GM19193 (cell line): Measurements from ENCODE around the gene FAM219A.

Source experiments
- POLR2A ChIP-seq: IDR thresholded peaks from 4 replicates; pipeline ENCODE4 v1.6.1; 2011; ENCODE audit not compliant: insufficient read depth, insufficient read length; ENCODE audit errors: extremely low read depth

The FAM219A gene

DNA sequence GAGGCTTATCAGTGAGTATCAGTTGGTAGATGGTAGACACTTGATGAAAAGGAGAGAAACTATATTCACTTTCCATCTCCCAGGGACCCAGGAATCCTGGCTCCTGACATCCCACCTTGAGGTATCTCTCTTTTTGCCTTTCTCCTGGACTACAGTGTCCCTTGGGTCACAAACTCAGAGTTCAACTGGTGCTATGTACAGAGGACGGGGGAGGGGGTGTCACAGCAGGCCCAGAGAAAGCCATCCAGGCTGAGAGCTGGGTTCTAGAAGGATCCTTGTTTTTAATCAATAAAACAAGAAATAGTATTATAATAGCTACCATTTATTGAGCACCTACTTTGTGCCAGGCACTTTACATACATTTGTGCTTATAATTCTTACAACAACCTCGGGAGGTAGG, 92.0 kb downstream of the FAM219A start:
- no peak for TF ChIP-seq POLR2A

DNA sequence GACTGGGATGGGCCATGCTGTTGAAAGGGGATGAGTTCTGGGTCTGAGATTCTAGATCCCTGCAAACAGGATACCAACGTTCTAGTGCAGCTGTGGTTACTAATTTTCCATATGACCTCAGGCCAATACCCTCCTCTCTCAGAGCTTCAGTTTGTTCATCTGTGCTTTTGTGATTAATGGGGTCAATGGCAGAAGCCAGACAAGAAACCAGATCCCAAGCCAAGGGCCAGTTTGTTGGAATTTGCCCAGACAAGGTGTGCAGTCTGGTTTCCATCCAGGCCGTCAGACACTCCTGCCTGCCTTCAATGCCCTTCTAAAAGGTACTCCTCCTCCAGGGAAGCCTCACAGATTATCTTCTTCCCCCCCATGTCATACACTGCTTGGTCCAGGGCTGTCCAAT, 93.1 kb downstream of the FAM219A start:
- no peak for TF ChIP-seq POLR2A

DNA sequence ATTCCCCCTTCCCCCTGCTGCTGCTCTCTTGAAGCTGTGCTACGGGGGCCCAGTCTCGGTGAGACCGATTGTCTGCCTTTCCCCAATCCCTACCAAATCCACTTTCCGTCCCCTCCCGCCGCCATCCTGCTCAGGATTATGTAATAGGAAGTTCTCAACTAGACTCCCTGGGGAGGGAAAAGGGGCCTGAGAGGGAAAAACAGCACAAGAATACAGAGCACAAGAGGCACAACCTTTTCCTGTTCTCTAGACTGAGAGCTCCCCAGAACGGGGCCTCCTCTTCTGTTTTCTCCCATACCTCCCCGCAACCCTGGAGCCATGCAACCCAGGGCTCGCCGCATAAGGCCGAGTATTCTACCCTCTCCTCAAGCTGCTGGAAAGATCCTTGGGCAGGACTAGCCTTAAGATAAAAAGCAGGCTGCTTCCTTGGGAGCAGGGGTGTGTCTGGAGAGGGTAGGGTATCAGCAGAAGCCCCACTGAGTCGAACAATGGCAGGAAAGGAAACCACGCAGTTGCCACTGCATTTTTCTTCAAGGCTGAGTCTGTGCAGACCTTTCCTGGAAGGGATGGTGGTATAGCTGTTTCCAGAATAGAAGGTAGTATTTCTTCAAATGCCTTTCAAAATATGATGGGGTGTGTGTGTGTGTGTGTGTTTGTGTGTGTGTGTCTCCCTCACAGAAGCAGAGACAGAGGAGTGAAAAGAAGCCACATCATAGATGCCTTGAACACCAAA, 94.6 kb downstream of the FAM219A start:
- no peak for TF ChIP-seq POLR2A

DNA sequence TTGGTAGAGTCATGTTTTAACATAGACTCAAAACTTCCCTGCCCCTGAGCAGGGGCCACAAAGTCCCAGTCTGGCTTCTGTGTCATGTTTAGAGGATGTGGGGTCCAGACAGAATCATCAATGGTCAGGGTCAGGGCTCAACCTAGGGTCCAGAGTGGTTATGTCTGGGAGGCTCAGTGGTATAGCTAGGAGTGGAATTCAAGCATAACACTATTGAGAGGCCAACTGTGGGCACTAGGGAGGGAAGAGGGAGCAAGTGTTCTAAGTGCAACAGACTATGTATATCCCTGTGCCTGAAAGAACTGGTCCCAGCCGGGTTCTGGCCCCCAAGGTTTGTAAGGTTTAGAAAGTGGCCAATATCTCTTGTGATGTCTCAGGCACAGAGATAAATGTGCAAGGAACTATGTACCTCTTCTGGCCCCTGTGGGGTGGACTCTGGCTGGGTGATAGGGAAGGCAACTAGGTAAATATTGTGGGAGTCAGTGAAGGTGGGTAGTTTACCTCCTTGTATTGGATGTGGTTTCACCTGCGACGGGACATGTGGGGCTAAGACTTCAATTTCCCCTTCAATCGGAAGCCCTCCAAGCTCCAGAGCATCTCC, 95.7 kb downstream of the FAM219A start:
- no peak for TF ChIP-seq POLR2A

DNA sequence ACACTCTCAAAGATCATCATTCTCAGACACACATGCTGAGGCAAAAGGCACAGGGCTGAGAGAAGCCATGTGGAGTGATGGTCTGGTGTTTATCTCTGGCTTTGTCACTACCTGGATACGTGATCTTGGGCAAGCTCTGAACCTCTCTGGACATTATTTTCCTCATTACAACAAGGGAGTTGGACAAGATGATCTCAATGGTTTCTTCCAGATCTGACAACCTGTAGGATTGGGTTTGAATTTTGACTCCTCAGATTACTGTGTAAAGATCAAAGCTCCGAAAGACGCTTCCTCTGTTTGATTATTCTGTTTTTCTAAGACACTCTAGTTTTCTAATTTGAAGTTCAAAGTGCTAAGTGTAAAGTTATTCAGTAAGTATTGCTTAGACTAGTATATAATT, 109.0 kb downstream of the FAM219A start:
- no peak for TF ChIP-seq POLR2A
